ENCODE results near the gene ZC3H13. TPM values are rescaled to one million over a fixed set of nuclear protein-coding genes. Genes with fewer than 3 reads are reported as not detected.

ZC3H13 gene
- total RNA-seq, 1 donor from 2014 or later: 10.5 TPM

GRCh38 chr13:46059405-46059804, 6.9 kb upstream of the ZC3H13 start:
- no peak for FAIRE-seq
- TF ChIP-seq, protein P1, sequence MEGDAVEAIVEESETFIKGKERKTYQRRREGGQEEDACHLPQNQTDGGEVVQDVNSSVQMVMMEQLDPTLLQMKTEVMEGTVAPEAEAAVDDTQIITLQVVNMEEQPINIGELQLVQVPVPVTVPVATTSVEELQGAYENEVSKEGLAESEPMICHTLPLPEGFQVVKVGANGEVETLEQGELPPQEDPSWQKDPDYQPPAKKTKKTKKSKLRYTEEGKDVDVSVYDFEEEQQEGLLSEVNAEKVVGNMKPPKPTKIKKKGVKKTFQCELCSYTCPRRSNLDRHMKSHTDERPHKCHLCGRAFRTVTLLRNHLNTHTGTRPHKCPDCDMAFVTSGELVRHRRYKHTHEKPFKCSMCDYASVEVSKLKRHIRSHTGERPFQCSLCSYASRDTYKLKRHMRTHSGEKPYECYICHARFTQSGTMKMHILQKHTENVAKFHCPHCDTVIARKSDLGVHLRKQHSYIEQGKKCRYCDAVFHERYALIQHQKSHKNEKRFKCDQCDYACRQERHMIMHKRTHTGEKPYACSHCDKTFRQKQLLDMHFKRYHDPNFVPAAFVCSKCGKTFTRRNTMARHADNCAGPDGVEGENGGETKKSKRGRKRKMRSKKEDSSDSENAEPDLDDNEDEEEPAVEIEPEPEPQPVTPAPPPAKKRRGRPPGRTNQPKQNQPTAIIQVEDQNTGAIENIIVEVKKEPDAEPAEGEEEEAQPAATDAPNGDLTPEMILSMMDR (IDR thresholded peaks at IDR 0.05; ENCODE audit: insufficient read depth, low read length, severe bottlenecking): no peak

GRCh38 chr13:46058268-46058667, 5.7 kb upstream of the ZC3H13 start:
- no peak overlapping the region for H3K4me3 ChIP-seq (ENCODE audit: low read depth, low read length)
- no peaks in the 10 kb centered on the region for H3K36me3 ChIP-seq (ENCODE audit: control insufficient read depth, insufficient read depth, low read length)
- TF ChIP-seq, protein P1 (IDR thresholded peaks at IDR 0.05; ENCODE audit: insufficient read depth, low read length, severe bottlenecking): no peak
- DNase-seq (ENCODE audit: low read depth) (no peak), FAIRE-seq (no peak)
- no peaks in the 10 kb centered on the region for H3K27me3 ChIP-seq (ENCODE audit: control insufficient read depth, insufficient read depth, low read length)

More at GRCh38 chr13:46059405-46059804, 6.9 kb upstream of the ZC3H13 start:
- no peaks in the 10 kb centered on the region for H3K36me3 ChIP-seq (ENCODE audit: control insufficient read depth, insufficient read depth, low read length)
- H3K27me3 ChIP-seq (ENCODE audit: control insufficient read depth, insufficient read depth, low read length): no peaks in the 10 kb centered on the region
- H3K4me3 ChIP-seq (ENCODE audit: low read depth, low read length): no peak overlapping the region
- DNase-seq (ENCODE audit: low read depth): no peak

GRCh38 chr13:46057256-46058015, 4.9 kb upstream of the ZC3H13 start:
- DNase-seq (ENCODE audit: low read depth) (no peak), FAIRE-seq (no peak)
- no peaks in the 10 kb centered on the region for H3K27me3 ChIP-seq (ENCODE audit: control insufficient read depth, insufficient read depth, low read length)

DNA sequence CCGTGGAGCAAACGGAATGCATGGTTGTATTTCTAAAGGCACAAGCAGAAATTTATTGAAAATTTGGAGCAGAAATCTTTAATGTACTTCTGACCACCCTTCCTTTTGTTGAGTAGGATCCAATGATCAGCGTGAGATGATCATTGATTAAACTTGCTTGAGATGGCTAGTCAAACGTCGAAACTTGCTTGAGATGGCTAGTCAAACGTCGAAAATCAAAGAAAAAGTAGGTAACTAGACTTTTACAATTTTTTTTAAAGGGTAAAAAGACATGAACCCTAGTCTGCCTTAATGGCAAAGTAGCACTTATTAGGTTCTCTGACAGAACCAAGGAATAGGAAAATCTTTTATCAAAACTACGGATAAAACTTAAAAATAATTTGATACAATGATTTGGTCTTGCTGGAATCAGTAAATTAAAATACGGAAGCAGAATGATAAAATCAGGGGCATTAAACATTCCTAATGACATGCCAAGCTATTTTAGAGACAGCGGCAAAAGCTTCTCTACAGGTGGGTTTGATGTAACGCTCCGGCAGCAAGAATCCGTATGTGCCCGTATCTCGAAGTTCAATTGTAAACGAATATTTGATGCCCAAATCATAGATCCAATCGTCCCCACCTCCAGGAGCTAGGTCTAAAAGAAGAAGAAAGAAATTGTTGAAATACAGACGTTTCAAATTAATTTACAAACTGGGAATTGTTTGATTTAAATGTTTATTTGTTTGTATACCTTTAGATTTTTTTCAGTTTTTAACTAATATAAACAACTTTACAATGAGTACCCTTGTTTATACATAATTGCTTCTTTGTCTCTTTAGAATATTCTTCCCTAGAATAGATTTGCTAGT, 841 bp upstream of the ZC3H13 start:
- DNase-seq (ENCODE audit: low read depth) (no peak), FAIRE-seq (no peak)
- TF ChIP-seq, protein P1 (IDR thresholded peaks at IDR 0.05; ENCODE audit: insufficient read depth, low read length, severe bottlenecking): no peak

More at GRCh38 chr13:46057256-46058015, 4.9 kb upstream of the ZC3H13 start:
- Histone ChIP-seq H3K4me3 (ENCODE audit: low read depth, low read length) (no peak overlapping the region), H3K36me3 (ENCODE audit: control insufficient read depth, insufficient read depth, low read length) (no peaks in the 10 kb centered on the region)
- TF ChIP-seq, protein P1 (IDR thresholded peaks at IDR 0.05; ENCODE audit: insufficient read depth, low read length, severe bottlenecking): no peak

GRCh38 chr13:46051968-46052318, 603 bp downstream of the ZC3H13 start:
- Histone ChIP-seq H3K4me3 (ENCODE audit: low read depth, low read length) (peak overlapping the region; percentile 69), H3K27me3 (ENCODE audit: control insufficient read depth, insufficient read depth, low read length) (no peaks in the 10 kb centered on the region), H3K36me3 (ENCODE audit: control insufficient read depth, insufficient read depth, low read length) (no peaks in the 10 kb centered on the region)
- no peak for FAIRE-seq
- TF ChIP-seq, protein P1 (IDR thresholded peaks at IDR 0.05; ENCODE audit: insufficient read depth, low read length, severe bottlenecking): no peak
- no peak for DNase-seq (ENCODE audit: low read depth)

More for the DNA sequence above, 841 bp upstream of the ZC3H13 start:
- no peaks in the 10 kb centered on the region for H3K27me3 ChIP-seq (ENCODE audit: control insufficient read depth, insufficient read depth, low read length)
- H3K36me3 ChIP-seq (ENCODE audit: control insufficient read depth, insufficient read depth, low read length): no peaks in the 10 kb centered on the region
- peak overlapping the region; percentile 69 for H3K4me3 ChIP-seq (ENCODE audit: low read depth, low read length)

Measured in bronchial epithelial cell (primary cell).